Measurements from ENCODE around the gene FOXJ3. TPM values are rescaled to one million over a fixed set of nuclear protein-coding genes. Genes with fewer than 3 reads are reported as not detected.

Gene FOXJ3
- total RNA-seq (2014; rRNA removed; shearing (Covaris generic)): 66.5 and 79.1 TPM in 2 replicates

GRCh38 chr1:42335050-42335808 is at the start of gene FOXJ3:
Gene FOXJ3, minus strand, starts transcription at chr1:42335235. Its CDS starts 24,142 bp downstream, at chr1:42311093.
- H3K9me3 ChIP-seq (replicated peaks): no peaks in the 10 kb centered on the region
- DNase-seq: peak; percentile 94 to 95
- no peaks in the 10 kb centered on the region for H3K27me3 ChIP-seq

GRCh38 chr1:42381280-42381673 is 46.2 kb upstream of the FOXJ3 start:
- no peaks in the 10 kb centered on the region for H3K27me3 ChIP-seq
- H3K4me3 ChIP-seq: peak overlapping the region; percentile 58; the same call in 1 of the 2 replicates

More at GRCh38 chr1:42335050-42335808, at the start of gene FOXJ3:
- H3K27ac ChIP-seq: peak within 1 kb of the TSS; percentile 99
- H3K4me3 ChIP-seq: peak within 1 kb of the TSS; percentile 99
- peaks cover 19% of the 10 kb centered on the region for H3K4me1 ChIP-seq
- no peaks in the 10 kb centered on the region for H3K36me3 ChIP-seq

GRCh38 chr1:42380586-42381279 is 45.7 kb upstream of the FOXJ3 start, which contains the start of gene RIMKLA:
Gene RIMKLA, plus strand, starts transcription at chr1:42380792. Its CDS starts 143 bp downstream, at chr1:42380935.
- peak; percentile 48 to 68 for DNase-seq
- Histone ChIP-seq H3K9me3 (replicated peaks) (no peaks in the 10 kb centered on the region), H3K27ac (no peak within 1 kb of the TSS), H3K4me3 (peak within 1 kb of the TSS; percentile 58), H3K27me3 (no peaks in the 10 kb centered on the region), H3K4me1 (no peaks in the 10 kb centered on the region; the same call in 1 of the 2 replicates), H3K36me3 (no peaks in the 10 kb centered on the region)

More at GRCh38 chr1:42381280-42381673, 46.2 kb upstream of the FOXJ3 start:
- Histone ChIP-seq H3K4me1 (no peaks in the 10 kb centered on the region; the same call in 1 of the 2 replicates), H3K9me3 (replicated peaks) (no peaks in the 10 kb centered on the region), H3K36me3 (no peaks in the 10 kb centered on the region), H3K27ac (no peak overlapping the region)
- DNase-seq: no peak

DNA sequence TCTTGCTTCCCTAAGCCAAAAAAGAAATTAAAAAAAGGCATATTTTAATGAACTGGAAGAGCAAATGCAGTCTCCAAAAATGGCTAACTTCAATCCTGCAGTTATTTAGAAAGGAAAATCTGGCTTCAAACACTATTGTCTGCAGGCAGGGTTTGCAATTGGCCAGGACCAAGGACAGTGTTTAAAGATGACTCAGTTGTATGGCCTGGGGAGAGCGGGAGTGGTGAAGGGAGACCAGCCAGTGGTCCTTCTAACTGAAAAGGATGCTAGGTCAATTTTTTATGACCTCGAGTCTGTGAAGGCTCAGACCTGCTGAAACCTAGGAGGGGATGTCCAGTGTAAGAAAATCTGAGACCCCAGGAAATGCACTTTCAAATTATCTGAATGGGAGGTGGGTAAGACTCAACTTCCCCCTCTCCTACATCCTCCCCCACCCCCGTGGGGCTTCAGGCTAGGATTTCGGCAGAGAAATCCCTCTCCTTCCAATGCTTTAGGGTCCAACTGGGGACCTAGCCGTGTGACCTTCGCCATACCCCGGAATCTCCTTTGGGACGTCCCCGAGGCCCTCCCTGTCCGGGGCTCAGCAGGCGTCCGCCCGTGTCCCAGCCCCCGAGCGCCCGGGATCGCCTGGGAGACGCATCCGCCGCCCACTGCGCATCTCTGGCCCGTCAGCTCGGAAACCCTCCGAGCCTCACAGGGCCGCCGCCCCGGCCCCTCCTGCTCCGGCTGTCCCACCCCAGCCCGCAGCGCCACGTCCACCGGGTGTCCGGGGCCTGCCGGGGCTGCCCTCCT is 45.0 kb upstream of the FOXJ3 start:
- H3K4me1 ChIP-seq: no peaks in the 10 kb centered on the region; the same call in 1 of the 2 replicates
- H3K36me3 ChIP-seq: no peaks in the 10 kb centered on the region
- no peaks in the 10 kb centered on the region for H3K27me3 ChIP-seq
- no peak overlapping the region for H3K27ac ChIP-seq
- H3K9me3 ChIP-seq (replicated peaks): no peaks in the 10 kb centered on the region
- peak overlapping the region; percentile 58 for H3K4me3 ChIP-seq
- DNase-seq: peak; percentile 43 to 57

DNA sequence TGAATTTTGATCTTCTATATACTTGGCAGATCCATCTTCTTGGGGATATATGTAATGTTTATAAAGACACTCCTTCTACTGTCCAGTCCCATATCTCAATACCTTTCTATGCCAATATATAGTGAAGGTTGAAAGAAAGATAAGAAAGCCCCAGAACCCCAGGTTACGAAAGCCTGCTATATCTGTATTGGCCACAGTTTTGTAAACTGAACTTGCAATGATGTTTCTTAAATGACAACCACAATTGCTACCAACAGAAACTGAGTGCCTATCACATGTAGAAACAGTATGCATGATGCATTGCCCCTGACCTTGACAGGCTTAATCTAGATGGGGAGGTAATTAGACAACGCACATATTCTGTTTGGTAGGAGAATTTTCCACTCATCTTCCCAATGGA is 37.8 kb upstream of the FOXJ3 start:
- Histone ChIP-seq H3K27me3 (no peaks in the 10 kb centered on the region), H3K36me3 (no peaks in the 10 kb centered on the region), H3K9me3 (replicated peaks) (no peaks in the 10 kb centered on the region), H3K4me3 (no peak overlapping the region), H3K4me1 (no peaks in the 10 kb centered on the region), H3K27ac (no peak overlapping the region)
- no peak for DNase-seq

GRCh38 chr1:42370876-42371549 is 36.0 kb upstream of the FOXJ3 start:
- DNase-seq: no peak
- no peaks in the 10 kb centered on the region for H3K4me1 ChIP-seq
- H3K4me3 ChIP-seq: no peak overlapping the region
- H3K27ac ChIP-seq: no peak overlapping the region
- H3K36me3 ChIP-seq: no peaks in the 10 kb centered on the region
- no peaks in the 10 kb centered on the region for H3K27me3 ChIP-seq
- no peaks in the 10 kb centered on the region for H3K9me3 ChIP-seq (replicated peaks)

DNA sequence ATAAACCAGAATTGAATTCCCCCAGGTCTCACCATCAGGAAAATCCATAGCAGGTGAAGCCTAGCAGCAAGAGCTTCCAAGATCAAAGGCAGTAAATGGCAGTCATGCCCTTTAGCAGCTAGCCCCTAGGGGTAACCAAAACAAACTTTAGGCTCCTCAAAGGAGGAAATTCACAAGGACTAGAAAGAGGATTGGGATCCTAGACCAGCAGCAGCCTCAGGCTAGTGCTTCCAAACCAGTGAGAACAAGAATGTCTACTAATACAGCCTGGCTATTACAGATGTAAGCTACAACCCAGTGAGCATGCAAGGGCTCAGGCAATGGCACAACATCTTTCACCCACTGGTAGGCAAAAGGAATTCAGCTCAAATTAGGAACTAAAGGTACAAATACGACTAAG is 34.4 kb upstream of the FOXJ3 start:
- no peaks in the 10 kb centered on the region for H3K4me1 ChIP-seq
- no peak for DNase-seq
- H3K27ac ChIP-seq: no peak overlapping the region
- H3K27me3 ChIP-seq: no peaks in the 10 kb centered on the region
- no peak overlapping the region for H3K4me3 ChIP-seq
- H3K9me3 ChIP-seq (replicated peaks): no peaks in the 10 kb centered on the region
- H3K36me3 ChIP-seq: no peaks in the 10 kb centered on the region

- Histone ChIP-seq H3K9me3 (replicated peaks) (no peaks in the 10 kb centered on the region), H3K27ac (no peak overlapping the region), H3K36me3 (no peaks in the 10 kb centered on the region), H3K27me3 (no peaks in the 10 kb centered on the region), H3K4me3 (no peak overlapping the region), H3K4me1 (no peaks in the 10 kb centered on the region)
- DNase-seq: no peak
Observed at GRCh38 chr1:42368096-42368795, 33.2 kb upstream of the FOXJ3 start.

- Histone ChIP-seq H3K9me3 (replicated peaks) (no peaks in the 10 kb centered on the region), H3K27ac (no peak overlapping the region), H3K27me3 (no peaks in the 10 kb centered on the region), H3K4me3 (no peak overlapping the region), H3K4me1 (no peaks in the 10 kb centered on the region), H3K36me3 (no peaks in the 10 kb centered on the region)
- DNase-seq: no peak
Observed at GRCh38 chr1:42365118-42365517, 30.1 kb upstream of the FOXJ3 start.

DNA sequence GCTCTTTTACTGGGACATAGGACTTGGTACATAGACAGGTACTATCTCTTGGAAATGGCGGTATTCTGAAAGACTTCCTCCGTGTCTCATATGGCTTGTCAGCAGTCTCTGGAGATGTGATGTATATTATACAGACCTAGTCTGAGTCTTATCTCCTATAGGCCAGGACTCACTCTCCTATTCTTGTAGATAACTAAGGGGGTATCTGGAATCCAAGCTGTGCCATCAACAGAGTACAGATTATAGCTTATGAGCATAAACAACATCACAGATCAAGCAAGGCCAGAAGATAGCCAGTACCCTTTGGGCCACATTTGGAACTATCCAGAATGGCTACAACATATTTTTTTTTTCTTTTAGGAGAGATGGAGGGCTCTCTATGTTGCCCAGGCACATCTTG is 29.5 kb upstream of the FOXJ3 start:
- H3K9me3 ChIP-seq (replicated peaks): no peaks in the 10 kb centered on the region
- no peaks in the 10 kb centered on the region for H3K4me1 ChIP-seq
- H3K4me3 ChIP-seq: no peak overlapping the region
- no peaks in the 10 kb centered on the region for H3K27me3 ChIP-seq
- H3K27ac ChIP-seq: no peak overlapping the region
- DNase-seq: no peak
- H3K36me3 ChIP-seq: no peaks in the 10 kb centered on the region

DNA sequence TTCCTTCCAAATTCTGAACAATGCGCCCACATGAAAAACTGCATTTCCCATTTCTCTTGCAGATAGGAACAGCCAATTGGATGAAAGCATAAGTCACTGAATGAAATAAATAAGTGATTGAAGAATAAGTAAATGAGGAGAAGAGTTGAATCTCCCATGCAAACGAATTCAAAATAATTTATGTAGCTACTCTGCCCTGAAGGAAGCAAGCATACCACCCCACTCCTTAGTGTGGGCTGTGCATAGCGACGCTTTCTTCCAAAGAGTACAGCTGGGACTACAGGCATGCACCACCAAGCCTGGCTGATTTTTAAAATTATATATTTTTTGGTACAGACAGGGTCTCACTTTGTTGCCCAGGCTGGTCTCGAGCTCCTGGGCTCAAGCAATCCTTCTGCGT is 29.1 kb upstream of the FOXJ3 start:
- Histone ChIP-seq H3K27ac (no peak overlapping the region), H3K4me3 (no peak overlapping the region), H3K4me1 (no peaks in the 10 kb centered on the region), H3K36me3 (no peaks in the 10 kb centered on the region), H3K9me3 (replicated peaks) (no peaks in the 10 kb centered on the region), H3K27me3 (no peaks in the 10 kb centered on the region)
- no peak for DNase-seq

GRCh38 chr1:42359466-42359865 is 24.4 kb upstream of the FOXJ3 start:
- H3K27ac ChIP-seq: no peak overlapping the region
- no peaks in the 10 kb centered on the region for H3K27me3 ChIP-seq
- no peaks in the 10 kb centered on the region for H3K9me3 ChIP-seq (replicated peaks)
- no peaks in the 10 kb centered on the region for H3K36me3 ChIP-seq
- no peak for DNase-seq
- no peak overlapping the region for H3K4me3 ChIP-seq
- no peaks in the 10 kb centered on the region for H3K4me1 ChIP-seq

GRCh38 chr1:42358791-42359190 is 23.8 kb upstream of the FOXJ3 start:
- H3K27ac ChIP-seq: no peak overlapping the region
- H3K4me1 ChIP-seq: no peaks in the 10 kb centered on the region
- no peaks in the 10 kb centered on the region for H3K36me3 ChIP-seq
- DNase-seq: no peak
- H3K9me3 ChIP-seq (replicated peaks): no peaks in the 10 kb centered on the region
- no peaks in the 10 kb centered on the region for H3K27me3 ChIP-seq
- no peak overlapping the region for H3K4me3 ChIP-seq

DNA sequence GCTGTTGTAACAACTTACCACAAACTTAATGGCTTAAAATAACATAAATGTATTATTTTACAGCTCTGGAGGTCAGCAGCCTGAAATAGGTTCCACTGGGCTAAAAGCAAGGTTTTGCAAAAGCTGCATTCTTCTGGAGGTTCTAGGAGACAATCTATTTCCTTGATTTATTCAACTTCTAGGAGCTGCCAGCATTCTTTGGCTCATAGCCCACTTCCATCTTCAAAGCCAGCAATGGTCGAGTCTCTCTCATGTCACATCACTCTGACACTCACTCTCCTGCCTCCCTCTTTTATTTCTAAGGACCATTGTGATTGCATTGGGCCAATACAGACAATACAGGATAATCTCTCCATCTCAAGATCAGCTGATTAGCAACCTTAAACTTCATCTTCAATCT is 15.1 kb upstream of the FOXJ3 start:
- Histone ChIP-seq H3K4me3 (no peak overlapping the region), H3K27me3 (no peaks in the 10 kb centered on the region), H3K9me3 (replicated peaks) (no peaks in the 10 kb centered on the region), H3K27ac (no peak overlapping the region), H3K36me3 (no peaks in the 10 kb centered on the region), H3K4me1 (no peaks in the 10 kb centered on the region)
- no peak for DNase-seq
